ENCODE measurements around the gene MYG1. TPM values are rescaled to one million over a fixed set of nuclear protein-coding genes. Genes with fewer than 3 reads are reported as not detected.

The MYG1 gene, protein sequence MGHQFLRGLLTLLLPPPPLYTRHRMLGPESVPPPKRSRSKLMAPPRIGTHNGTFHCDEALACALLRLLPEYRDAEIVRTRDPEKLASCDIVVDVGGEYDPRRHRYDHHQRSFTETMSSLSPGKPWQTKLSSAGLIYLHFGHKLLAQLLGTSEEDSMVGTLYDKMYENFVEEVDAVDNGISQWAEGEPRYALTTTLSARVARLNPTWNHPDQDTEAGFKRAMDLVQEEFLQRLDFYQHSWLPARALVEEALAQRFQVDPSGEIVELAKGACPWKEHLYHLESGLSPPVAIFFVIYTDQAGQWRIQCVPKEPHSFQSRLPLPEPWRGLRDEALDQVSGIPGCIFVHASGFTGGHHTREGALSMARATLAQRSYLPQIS
- 43.8 and 43.9 TPM in 2 replicates for total RNA-seq (2014; rRNA removed; shearing (Covaris generic))

DNA sequence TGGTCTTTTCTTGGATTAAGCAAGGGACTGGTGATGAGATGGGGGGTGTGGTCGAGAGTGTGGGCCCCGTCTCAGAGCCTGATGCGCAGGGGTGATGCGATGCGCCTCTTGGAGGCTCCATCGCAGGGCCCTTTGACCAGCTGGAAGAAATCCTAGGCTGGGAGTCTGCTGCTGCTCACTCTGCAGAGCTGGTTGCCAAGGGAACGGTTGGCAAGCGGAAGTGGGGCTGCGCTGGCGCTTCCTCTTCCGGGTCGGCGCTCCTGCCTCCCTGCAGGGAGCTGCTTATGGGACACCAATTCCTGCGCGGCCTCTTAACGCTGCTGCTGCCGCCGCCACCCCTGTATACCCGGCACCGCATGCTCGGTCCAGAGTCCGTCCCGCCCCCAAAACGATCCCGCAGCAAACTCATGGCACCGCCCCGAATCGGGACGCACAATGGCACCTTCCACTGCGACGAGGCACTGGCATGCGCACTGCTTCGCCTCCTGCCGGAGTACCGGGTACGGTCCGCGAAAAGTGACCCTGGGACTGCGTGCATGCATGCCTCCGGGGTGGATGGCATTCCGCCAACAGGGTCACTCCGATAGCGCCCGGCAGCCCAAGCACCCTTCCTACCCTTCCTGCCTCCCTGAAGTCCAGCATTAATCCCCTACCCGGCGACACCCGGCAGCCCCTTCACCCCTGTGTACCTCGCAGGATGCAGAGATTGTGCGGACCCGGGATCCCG lies at the start of gene MYG1:
Gene MYG1 (plus strand): TSS at position 242 of the 727 bp plus-strand sequence. CDS start 43 bp downstream, at position 285.
- DNase-seq (ENCODE audit: low spot score) = peak; percentile 92

DNA sequence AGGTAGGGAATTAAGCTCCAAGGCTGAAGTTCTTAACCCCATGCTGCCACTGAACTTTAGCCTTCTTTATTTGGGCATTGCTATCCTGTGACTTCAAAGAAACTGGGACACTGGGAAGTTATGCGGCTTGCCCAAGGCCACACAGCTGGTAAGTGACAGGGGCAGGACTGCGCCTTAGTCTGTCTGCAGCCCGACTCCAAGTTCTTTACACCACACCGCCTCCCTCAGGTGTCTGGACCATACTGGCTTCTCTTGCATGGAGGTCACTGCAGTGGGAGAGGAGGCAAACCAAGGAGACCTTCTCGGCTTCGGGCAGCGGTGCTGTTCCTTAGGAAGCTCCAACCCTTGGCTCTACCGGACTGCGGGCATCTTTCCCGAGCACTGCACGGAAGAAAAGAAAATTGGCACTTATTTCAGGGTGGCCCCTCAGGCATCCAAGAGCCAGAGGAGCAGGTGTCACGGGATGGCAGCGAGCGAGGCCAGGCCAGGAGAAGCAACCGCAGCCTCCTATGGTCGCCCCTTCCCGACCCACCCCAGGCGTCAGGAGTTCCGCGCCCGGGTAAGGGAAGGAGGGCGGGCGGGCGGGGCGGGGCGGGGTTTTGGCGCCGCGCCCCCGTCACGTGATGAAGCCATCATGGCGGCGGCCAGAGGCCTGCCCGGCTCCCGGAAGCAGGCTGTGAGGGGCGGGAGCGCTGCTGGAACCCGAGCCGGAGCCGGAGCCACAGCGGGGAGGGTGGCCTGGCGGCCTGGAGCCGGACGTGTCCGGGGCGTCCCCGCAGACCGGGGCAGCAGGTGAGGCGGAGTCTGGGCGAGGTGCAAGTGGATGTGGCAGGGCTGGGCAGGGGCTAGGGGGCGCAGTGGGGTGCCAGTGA lies 47.8 kb upstream of the MYG1 start:
- DNase-seq (ENCODE audit: low spot score) = peak; percentile 82
- in situ Hi-C loops (cut with HindIII; ENCODE audit: low sequenced_read_pairs) = no loop called here

More for the DNA sequence above, at the start of gene MYG1:
- in situ Hi-C loops (cut with HindIII; ENCODE audit: low sequenced_read_pairs) = no loop called here

DNA sequence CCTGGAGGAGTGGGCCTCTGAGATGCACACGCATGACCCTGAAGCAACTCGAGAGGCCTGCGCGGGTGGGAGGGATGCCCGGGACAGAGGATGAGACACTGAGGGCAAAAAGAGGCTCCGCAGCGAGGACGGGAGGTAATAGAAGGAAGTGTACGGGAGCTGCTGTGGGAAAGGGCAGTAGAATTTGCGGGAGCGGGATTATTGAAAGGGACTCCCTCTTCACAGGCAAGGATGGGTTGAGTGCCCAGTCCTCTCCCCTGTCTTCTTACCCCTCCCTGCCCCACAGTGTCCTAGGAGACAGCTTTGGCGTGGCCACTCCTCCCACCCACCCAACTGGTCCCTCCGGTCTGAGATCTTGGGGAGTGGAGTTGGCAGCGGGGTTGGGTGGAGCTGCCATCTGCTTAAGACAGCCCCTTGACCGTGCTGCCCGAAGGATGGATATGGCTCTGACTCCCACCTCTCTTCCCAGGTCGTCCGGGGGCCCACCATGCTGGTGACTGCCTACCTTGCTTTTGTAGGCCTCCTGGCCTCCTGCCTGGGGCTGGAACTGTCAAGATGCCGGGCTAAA lies 47.1 kb upstream of the MYG1 start:
- DNase-seq (ENCODE audit: low spot score) = no peak
- in situ Hi-C loops (cut with HindIII; ENCODE audit: low sequenced_read_pairs) = no loop called here

DNA sequence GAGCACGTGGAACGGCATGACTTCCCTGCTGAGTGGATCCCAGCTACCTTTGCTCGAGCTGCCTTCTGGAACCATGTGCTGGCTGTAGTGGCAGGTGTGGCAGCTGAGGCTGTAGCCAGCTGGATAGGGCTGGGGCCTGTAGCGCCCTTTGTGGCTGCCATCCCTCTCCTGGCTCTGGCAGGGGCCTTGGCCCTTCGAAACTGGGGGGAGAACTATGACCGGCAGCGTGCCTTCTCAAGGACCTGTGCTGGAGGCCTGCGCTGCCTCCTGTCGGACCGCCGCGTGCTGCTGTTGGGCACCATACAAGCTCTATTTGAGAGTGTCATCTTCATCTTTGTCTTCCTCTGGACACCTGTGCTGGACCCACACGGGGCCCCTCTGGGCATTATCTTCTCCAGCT lies 46.2 kb upstream of the MYG1 start:
- in situ Hi-C loops (cut with HindIII; ENCODE audit: low sequenced_read_pairs) = no loop called here
- DNase-seq (ENCODE audit: low spot score) = no peak

DNA sequence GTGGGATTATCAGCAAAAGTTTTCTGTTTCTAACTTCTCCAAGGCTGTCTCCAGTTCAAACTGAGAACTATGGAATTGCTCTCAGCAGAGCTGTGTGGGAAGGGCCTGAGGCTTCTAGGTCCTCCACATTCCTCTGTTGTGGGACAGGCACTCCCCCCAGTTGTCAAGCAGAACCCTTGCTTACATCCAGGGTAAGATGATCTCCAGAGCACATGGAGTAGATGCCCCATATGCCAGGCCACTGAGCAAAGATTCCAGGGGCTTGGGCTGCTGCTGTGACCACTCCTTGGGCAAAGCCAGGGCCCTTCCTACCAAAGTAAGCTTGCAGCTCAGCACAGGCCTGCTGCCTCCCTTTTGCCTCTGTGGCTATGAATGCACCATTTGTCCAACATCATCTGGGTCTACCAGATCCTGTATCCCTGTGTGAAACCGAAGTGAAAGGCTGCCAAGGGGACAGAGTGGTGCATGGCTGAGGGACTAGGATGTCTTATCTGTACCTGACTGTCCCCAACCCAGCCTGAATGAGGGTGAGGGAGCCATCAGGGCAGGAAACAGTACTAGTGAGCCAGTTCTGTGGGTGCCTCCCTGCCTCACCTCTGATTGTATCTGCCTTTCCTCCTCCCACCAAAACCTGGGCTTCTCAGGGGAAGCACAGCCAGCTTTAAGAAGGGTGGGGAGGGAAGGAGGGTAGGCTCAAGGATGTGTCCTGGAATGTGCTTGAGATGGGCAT lies 44.5 kb upstream of the MYG1 start:
- in situ Hi-C loops (cut with HindIII; ENCODE audit: low sequenced_read_pairs) = no loop called here

DNA sequence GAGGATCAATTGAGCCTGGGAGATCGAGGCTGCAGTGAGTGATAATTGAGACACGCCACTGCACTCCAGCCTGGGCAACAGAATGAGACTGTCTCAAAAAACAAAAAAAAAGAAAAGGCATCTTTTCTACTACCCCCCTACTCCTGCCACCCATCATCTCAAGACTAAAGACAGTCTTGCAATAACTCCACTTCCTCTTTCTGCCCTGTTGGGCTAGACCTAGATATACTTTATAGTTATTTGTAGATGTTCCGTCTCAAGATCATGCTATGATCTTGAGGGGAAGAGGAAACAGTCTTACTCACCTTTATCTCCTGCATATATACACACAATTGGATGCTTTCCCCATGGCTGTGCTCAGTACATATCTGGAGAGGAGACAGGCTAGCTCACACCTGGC lies 43.5 kb upstream of the MYG1 start:
- no peak for DNase-seq (ENCODE audit: low spot score)
- in situ Hi-C loops (cut with HindIII; ENCODE audit: low sequenced_read_pairs) = no loop called here

More for the DNA sequence above, 44.5 kb upstream of the MYG1 start:
- no peak for DNase-seq (ENCODE audit: low spot score)

DNA sequence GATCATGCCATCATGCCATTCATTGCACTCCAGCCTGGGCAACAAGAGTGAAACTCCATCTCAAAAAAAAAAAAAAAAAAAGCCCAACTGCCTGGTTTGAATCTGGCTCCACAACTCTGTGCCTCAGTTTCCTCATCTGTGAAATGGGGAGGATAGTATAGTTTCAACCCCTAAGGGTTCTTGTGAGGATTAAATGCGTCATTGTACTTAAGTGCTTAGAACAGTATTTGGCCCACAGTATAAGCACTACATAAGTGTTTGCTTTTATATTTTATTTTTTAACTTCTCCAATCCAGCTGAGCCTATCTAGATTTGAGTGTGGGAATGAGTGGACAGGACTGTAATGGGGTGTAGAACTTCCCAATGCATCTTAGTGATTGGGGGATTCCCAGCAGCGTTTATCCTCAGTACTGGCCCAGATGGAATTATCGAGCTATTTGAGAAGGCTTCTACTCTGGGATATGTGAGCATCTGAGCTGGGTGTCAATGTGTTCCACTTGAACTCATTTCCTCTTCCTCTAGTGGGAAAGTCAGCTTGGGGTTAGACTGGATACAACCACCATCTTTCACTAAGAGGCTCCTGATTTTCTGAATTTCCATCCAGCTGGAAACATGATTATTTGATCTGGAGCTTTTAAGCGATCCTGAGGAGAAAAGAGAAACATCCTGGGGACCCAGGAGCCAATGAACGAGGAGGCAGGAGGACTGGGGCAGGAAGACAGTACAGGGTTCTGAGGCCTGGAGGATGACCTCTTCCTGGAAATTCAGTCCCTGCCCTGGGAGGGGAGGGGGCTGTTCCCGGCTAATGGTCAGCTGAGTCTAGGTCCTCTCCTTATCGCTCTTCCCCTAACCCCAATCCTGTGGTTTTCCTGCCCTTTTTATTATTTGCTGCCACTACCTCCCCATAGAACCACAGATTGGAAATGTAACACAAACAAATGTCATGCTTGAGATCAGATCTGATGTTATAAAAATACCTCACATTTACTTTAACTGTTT lies 40.7 kb upstream of the MYG1 start:
- in situ Hi-C loops (cut with HindIII; ENCODE audit: low sequenced_read_pairs) = no loop called here
- DNase-seq (ENCODE audit: low spot score) = no peak

DNA sequence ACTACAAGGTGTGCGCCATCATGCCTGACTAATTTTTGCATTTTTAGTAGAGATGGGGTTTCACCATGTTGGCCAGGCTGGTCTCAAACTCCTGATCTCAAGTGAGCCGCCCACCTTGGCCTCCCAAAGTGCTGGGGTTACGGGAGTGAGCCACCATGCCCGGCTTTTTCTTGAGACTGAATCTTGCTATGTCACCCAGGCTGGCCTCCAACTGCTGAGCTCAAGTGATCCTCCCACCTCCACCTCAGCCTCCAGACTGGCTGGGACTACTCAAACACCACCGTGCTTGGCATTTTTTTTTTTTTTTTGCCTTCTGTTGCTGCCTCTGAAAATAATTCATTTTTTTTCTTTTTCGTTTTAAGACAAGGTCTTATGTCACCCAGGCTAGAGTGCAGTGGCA lies 39.6 kb upstream of the MYG1 start:
- DNase-seq (ENCODE audit: low spot score) = no peak
- in situ Hi-C loops (cut with HindIII; ENCODE audit: low sequenced_read_pairs) = no loop called here

DNA sequence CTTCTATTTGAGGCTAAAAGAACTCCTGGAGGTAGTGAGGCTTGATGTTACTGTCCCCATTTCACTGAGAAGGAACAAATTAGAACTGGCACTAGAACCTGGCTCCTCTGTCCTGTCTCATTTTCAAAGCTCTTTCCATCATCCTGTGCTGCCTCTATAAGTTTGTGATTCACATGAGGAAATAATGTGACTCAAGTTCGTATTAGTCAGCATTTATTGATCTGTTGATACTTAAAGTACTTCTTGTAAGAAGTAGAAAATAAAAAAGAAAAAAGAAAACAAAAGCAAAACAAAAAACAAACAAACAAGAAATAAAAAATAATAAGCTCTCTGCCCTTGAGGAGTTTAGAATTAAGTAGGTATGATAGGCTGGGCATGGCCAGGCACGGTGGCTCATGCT lies 33.7 kb upstream of the MYG1 start:
- no peak for DNase-seq (ENCODE audit: low spot score)
- in situ Hi-C loops (cut with HindIII; ENCODE audit: low sequenced_read_pairs) = no loop called here

DNA sequence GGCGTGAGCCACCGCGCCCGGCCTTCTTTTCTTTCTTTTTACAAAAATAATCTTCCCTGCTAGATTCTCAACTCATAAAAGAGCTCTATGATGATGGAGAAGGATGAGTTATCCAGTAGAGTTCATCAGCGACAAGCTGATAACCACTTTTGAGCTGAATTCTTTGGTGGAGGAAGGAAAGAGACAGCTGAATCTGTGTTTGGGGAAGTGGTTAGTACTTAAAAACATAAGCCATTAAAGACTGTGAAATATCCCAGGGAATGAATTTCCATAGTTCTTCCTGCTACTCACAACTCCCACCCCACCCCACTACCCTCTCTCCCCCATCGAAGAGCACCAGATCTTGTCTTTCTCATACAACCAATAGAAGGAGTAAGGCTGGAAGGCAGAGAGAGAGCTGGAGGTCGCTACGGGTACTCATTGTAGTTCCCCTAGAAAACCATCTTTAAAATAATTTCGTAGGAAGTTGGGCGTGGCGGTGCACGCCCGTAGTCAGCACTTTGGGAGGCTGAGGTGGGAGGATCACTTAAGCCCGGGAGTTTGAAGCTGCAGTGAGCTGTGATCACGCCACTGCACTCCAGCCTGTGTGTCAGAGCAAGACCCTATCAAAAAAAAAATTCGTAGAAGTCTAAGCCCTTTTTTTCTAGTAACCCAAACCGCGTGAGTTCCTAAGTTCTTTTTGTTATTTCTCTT lies 32.0 kb upstream of the MYG1 start:
- DNase-seq (ENCODE audit: low spot score) = no peak
- in situ Hi-C loops (cut with HindIII; ENCODE audit: low sequenced_read_pairs) = no loop called here

DNA sequence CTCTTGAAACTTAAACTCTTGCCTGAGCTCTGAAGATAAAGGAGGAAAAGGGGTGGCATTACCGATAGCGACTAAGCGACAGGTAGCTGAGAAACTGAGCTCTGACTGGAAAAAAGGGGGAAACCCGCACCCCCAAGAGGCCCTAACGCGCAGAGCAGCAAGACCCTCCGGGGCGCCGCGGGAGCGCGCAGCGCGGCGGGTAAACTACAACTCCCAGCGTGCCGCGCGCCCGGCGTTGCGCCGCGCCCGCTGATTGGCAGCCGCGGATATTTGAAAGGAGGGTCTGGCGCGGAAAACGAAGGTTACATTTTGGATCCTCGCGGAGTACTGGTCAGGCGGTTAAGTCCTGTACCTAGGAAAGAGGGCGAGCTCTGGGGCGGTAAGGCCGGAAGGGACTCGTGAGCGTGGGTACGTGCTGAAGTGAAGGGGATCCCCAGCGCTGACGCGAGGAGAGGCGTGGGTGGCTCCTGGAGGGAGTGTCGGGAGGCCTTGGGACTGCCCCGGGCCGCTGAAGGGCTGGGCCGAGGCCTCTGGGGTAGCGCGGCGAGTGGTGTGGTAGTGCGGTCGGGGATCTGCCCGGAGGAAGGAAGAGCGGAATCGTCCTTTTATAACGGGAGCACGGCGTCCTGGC lies 31.4 kb upstream of the MYG1 start, which contains the start of gene ESPL1:
Gene ESPL1 (plus strand): TSS at position 301 of the 631 bp plus-strand sequence. CDS start 468 bp downstream, outside the sequence.
- DNase-seq (ENCODE audit: low spot score) = peak; percentile 69
- in situ Hi-C loops (cut with HindIII; ENCODE audit: low sequenced_read_pairs) = no loop called here

DNA sequence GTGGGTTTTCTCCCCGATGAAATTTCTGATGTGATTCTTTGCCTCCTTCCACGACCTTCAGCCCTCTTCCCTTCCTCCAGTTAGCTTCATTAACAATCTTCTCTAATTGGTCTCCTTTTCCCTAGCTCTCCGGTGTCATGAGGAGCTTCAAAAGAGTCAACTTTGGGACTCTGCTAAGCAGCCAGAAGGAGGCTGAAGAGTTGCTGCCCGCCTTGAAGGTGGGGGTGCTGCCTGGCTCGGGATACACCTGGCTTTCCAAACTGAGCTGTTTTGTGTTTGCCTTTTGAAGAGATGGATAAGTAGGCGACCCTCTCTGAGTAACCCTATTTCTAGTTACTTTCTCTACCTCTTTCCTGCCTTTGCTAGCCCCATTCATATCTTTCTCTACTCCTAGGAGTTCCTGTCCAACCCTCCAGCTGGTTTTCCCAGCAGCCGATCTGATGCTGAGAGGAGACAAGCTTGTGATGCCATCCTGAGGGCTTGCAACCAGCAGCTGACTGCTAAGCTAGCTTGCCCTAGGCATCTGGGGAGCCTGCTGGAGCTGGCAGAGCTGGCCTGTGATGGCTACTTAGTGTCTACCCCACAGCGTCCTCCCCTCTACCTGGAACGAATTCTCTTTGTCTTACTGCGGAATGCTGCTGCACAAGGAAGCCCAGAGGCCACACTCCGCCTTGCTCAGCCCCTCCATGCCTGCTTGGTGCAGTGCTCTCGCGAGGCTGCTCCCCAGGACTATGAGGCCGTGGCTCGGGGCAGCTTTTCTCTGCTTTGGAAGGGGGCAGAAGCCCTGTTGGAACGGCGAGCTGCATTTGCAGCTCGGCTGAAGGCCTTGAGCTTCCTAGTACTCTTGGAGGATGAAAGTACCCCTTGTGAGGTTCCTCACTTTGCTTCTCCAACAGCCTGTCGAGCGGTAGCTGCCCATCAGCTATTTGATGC lies 30.6 kb upstream of the MYG1 start:
- in situ Hi-C loops (cut with HindIII; ENCODE audit: low sequenced_read_pairs) = no loop called here
- no peak for DNase-seq (ENCODE audit: low spot score)

DNA sequence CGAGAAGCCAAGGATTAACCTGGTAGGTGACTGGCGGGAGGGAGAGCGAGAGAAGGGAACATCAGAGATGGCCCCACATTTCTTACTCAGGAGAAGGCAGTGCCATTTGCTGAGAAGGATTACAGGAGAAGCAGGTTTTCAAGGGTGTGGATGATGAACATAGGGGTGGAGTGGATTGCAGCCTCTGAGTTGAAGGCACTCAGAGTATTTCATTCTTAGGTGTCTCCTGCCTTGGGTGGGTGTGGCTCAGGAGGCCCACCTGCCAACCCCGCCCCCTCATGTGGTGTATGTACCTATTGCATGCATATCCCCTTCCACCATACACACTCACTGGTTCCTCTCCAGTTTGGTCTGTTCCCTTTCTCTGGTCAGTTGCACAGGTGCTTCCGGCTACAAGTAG lies 25.1 kb upstream of the MYG1 start:
- no peak for DNase-seq (ENCODE audit: low spot score)
- in situ Hi-C loops (cut with HindIII; ENCODE audit: low sequenced_read_pairs) = no loop called here

DNA sequence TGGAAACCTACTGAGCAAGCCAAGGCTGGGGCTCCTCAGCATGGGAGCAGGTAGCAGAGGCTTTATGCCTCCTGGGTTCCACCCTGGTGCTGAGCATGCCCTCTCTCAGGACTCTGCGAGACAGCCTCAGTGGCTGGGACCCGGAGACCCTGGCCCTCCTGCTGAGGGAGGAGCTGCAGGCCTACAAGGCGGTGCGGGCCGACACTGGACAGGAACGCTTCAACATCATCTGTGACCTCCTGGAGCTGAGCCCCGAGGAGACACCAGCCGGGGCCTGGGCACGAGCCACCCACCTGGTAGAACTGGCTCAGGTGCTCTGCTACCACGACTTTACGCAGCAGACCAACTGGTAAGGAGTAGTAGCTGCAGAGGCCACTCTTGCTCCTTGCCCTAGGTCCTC lies 23.0 kb upstream of the MYG1 start:
- in situ Hi-C loops (cut with HindIII; ENCODE audit: low sequenced_read_pairs) = no loop called here
- DNase-seq (ENCODE audit: low spot score) = no peak

DNA sequence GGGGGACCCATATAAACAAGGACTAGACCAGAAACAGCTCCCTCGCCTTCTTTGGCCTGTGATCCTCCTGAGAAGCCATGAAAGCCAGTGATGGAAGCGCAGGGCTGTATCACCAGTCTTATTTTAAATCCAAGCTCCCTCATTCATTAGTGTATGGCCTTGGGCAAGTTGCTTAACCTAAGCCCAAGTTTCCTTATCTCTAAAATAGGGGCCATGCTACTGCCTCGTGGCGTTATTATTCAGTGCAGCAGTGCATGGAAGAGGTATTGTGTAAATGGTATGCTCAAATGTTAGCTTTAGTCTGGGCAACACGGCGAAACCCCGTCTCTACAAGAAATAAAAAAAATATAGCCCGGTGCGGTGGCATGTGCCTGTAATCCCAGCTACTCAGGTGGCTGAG lies 21.5 kb upstream of the MYG1 start:
- in situ Hi-C loops (cut with HindIII; ENCODE audit: low sequenced_read_pairs) = no loop called here
- DNase-seq (ENCODE audit: low spot score) = no peak

All from G401 (cell line).